ENCODE results near the gene MID1IP1.

MID1IP1 gene

GRCh38 chrX:38800981-38801845 lies at the start of gene MID1IP1:
Gene MID1IP1 (plus strand): TSS chrX:38801459. CDS start chrX:38804947, 3,488 bp downstream.
- intact Hi-C loops (cut with DNase I), result loop anchor here (1.0 to 5.0 kb wide), 2 partner anchors 186 to 349 kb away; no protein-coding TSS in a partner anchor
- DNase-seq, result peak; percentile 75 to 97 (median 85)

DNA sequence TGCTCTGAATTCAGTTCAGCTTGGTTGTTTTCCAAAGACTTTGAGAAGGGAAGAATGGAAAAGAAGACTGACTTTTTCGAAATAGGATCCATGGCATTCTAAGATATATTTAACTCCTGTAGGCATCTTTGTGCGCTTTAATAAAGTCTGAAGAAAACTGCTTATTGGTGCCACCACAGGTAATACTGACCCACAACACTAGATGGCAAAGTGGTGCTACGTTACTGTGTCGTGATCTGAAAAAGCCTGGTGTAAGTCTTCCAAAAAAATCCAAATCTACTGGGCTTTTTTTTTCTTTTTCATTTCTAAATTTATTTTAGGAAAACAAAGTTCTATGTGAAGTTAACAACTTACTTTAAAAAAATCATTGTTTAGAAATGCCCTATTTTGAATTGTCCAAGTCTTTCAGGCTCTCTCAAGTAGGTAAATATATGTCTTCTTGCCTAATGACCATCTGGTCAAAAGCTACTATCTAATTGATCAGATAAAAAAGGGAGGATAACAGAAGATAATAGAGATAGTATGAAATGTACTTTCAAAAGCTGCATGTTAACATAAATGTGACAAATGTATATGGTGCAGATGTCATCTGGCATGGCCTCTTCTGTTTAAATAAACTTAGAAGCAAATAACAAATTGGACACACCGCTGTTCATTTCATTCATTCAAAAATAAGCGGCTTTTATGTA lies 47.0 kb upstream of the MID1IP1 start:
- peak in 3 of 10 donors; percentile 7 to 16 (median 11) for DNase-seq
- intact Hi-C loops (cut with DNase I), result no loop called here

DNA sequence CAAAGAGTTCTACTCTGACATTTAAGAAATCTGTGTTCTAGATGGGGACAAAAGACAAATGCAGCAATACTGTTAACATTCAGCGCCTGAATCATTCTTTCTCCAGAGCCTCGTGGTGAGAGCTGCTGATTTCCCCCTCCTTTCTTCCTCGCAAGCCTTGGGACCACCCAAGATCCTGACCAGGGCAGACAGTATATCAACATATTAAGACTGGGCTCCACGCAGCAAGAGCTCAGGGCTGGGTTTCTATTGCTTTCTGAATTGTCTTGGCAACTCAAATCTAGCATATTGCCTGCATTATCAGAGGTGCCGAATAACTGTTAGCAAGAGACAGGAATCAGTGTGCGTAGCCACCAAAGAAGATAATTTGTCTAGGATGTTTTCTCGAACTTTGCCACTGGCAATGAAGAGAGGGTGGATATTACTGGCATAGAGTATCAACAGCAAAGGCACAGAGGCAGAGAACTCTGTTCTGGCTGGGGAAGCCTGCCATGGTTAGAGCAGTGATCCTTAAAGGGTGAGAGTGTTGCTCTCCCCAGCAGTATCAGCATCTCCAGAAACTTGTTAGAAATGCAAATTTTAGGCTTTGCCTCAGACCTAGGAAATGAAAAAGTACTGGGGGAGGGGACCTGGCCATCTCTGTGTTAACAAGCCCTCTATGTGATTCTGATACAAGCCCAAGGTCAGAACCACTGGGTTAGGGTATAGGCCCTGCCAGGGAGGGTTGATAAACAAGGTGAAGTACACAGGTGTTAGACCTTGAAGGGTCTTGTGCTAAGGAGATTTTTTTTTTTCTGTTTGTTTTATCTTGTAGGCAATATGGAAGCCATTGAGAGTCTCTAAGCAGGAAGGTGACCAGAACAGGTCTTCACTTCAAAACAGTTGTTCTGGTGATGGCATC lies 46.2 kb upstream of the MID1IP1 start:
- intact Hi-C loops (cut with DNase I), result no loop called here
- no peak for DNase-seq

GRCh38 chrX:38760883-38761282 lies 40.4 kb upstream of the MID1IP1 start:
- intact Hi-C loops (cut with DNase I), result no loop called here
- no peak for DNase-seq

DNA sequence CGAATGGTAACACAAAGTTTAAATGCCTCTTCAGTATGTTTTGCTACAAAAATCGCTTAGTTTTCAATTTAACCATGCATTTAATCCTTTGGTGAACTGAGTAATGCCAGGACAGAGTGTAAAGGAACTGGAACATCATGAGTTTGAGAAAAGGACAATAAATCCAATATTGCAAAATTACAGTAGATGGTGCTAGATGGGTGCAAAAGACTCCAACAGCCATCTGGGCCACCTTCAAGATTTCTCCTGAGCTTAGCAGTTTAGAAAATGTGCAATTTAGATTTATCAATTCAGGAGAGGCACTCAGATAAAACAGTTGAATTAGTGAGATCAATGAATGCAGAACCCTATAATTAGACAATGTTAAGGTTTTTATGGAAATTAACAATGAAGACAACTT lies 33.2 kb upstream of the MID1IP1 start:
- DNase-seq, result no peak
- intact Hi-C loops (cut with DNase I), result no loop called here

- no peak for DNase-seq
- intact Hi-C loops (cut with DNase I), result no loop called here
These were observed 31.1 kb upstream of the MID1IP1 start for GRCh38 chrX:38770152-38770551.

- intact Hi-C loops (cut with DNase I), result no loop called here
- DNase-seq, result no peak
These were observed 27.0 kb upstream of the MID1IP1 start for GRCh38 chrX:38774249-38774648.

DNA sequence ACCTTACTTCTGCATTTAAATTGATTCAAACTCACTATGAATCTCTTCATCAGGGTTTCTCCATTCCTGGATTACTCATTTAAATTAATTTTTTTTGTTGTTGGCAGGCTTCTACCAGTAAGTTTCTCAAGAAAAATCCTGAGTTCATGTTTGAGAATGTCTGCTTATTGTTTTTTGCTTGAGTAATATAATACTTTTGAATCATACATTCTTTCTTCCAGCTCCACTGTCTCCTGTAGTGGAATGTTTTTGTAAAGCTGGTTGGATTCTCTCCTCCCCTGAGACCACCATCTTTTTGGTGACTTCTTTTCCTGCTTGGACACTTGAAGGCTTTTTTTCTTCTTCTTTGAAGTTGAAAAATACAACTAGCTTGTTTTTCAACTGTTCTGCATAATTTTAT lies 4.3 kb upstream of the MID1IP1 start:
- intact Hi-C loops (cut with DNase I), result no loop called here
- no peak for DNase-seq

- intact Hi-C loops (cut with DNase I), result no loop called here
- DNase-seq, result no peak
These were observed 2.3 kb upstream of the MID1IP1 start for GRCh38 chrX:38798956-38799355.

DNA sequence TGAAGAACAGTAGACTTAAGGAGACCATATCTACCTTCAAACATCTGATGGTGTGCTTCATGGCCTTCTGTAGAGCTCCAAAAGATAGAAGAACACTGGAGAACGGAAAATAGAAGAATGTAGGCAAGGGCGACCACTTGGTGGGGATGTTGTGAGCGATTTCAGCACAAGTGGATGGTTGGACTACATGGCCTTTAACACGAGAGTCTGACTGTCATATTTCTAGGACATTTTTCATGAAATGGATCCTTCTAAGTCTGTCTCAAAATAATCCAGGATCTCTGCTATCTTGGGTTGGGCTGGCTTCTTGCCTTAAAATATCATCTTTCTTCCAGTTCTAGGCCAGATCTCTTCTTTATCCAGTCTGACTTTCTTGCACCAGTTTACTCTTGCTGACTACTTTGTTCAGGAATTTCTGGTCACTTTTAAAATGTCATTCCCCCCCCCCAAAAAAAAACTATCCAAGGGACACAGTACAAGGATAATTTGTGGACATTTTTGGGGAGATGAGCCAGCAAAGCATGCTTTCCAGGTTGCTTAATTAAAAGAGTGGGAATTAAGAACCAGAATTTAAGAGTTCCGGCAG lies 1.2 kb upstream of the MID1IP1 start:
- peak in 4 of 10 donors; percentile 11 to 69 (median 31) for DNase-seq
- intact Hi-C loops (cut with DNase I), result loop anchor here (5.0 kb wide), 1 partner anchor 187 kb away; no protein-coding TSS in a partner anchor

DNA sequence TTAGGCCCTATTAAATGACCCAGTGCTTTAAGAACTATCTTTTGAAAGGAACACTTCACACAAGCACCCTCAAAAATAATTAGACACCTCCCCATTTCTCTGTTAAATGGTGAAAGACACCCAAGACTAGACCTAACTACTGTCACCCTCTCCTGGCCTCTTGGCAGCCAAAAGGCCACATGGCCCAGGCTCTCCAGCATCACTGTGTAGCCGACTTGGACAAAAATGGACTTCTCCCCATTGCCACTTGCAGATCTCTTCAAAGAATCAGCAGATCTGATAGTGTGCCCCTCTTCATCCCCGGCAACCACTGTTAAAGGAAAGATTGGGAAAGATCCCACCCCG lies 2.0 kb downstream of the MID1IP1 start:
- intact Hi-C loops (cut with DNase I), result loop anchor here (5.0 kb wide), 1 partner anchor 184 kb away; no protein-coding TSS in a partner anchor
- DNase-seq, result no peak

DNA sequence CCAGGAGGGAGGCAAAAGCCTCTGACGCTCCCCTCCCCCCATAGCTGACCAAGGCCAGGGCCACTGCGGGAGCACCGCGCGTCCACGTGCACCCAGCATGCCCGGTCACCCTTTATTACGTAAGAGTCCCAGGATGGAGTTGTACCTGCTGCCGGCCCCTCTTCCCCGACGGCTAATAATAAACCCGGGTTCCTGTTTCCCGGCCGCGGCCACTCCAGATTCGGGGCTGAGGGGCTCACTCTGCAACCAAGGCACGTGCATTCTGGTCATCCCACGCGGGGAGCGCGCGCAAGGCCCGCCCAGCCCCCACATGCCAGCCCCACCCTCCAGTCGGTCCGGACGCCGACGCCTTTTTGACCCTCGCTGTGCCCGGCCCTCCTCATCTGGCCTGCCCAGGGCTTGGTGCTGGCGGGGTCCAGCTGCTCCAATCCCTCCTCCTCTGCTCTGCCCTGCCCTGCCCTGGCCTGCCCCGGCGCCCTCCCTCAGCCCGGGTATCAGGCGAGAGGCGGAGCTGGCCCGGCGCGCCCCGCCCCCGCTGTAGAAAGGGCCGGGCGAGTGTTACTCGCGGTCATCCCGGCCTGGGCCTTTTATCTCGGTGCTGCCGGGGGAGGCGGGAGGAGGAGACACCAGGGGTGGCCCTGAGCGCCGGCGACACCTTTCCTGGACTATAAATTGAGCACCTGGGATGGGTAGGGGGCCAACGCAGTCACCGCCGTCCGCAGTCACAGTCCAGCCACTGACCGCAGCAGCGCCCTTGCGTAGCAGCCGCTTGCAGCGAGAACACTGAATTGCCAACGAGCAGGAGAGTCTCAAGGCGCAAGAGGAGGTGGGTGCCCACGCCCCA lies 2.6 kb downstream of the MID1IP1 start:
- intact Hi-C loops (cut with DNase I), result loop anchor here (5.0 kb wide), 1 partner anchor 183 kb away; no protein-coding TSS in a partner anchor
- DNase-seq, result peak; percentile 73 to 98 (median 82)

DNA sequence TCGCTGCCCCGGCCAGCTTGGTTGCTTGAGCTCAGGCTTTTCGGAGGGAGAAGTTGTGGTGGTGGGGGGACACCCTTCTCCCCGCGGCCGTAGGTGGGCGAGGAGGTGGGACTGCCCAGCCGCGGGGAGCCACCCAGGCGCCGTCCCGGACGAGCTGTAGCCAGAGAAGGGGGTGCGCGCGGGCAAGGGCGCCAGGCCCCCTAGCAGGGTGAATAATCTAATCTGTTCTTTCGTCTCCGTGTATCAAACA lies 3.1 kb downstream of the MID1IP1 start:
- no peak for DNase-seq
- intact Hi-C loops (cut with DNase I), result loop anchor here (5.0 kb wide), 1 partner anchor 183 kb away; no protein-coding TSS in a partner anchor

GRCh38 chrX:38804682-38805431 lies 3.6 kb downstream of the MID1IP1 start:
- peak in 6 of 10 donors; percentile 7 to 88 (median 53) for DNase-seq
- intact Hi-C loops (cut with DNase I), result loop anchor here (5.0 kb wide), 1 partner anchor 182 kb away; no protein-coding TSS in a partner anchor

- intact Hi-C loops (cut with DNase I), result no loop called here
These were observed 4.5 kb downstream of the MID1IP1 start for GRCh38 chrX:38805432-38806389.

DNA sequence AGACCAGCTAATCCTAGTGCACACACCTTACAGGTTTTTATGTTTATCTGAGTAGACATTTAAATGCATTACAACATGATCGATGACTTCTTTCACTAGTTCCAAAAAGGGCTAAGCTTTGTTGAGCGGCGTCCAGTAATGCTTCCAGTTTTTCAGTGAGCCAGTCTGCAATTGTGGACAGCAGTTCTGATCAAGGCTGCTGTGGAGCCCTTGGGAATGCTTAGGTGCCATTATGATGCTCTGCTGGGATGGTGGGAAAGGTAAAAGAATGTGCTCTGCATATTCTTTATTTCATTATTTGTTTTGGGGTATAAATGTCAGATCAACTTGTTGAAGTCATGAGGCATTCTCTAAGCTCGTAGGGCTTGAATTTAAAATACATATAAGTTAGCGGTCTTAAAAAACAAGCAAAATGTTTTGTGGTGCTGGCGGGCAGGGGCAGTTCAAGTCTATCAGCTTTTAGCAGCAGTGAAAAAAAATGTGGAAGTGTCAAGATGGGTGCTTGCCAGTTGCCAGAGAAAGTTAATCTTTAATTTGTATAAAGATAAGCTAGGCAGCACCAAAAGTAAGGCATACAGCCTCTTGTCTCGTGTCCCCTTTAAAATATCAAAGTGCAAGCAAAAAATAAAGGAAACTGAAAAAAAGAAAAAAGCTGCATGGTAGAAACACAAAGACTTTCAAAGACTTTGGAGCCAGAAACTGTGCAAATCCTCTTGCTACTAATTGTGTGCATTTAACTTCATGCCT lies 5.8 kb downstream of the MID1IP1 start:
- DNase-seq, result no peak
- intact Hi-C loops (cut with DNase I), result no loop called here

More at GRCh38 chrX:38805432-38806389, 4.5 kb downstream of the MID1IP1 start:
- DNase-seq, result peak; percentile 23 to 92 (median 40)

- no peak for DNase-seq
- intact Hi-C loops (cut with DNase I), result no loop called here
These were observed 6.6 kb downstream of the MID1IP1 start for GRCh38 chrX:38807873-38808272.
